Adipocyte (in vitro differentiated cells): ENCODE data around the gene BABAM2.
A peak's percentile ranks its signal among the peaks of the same experiment; 100 is the strongest.

Experiments
- DNase-seq: peaks from one replicate; pipeline ENCODE4 v3.0.0-alpha.2; 2015; ENCODE audit warnings: low read depth
- H3K27me3 ChIP-seq: replicated peaks from 2 replicates; pipeline ENCODE4 v1.7.0; 2013; ENCODE audit warnings: mild to moderate bottlenecking, low read length, moderate library complexity; ENCODE audit not compliant: control insufficient read depth, insufficient read depth
- H3K36me3 ChIP-seq: 2 replicates; pipeline ENCODE4 v1.7.0; 2013; ENCODE audit warnings: low read length, mild to moderate bottlenecking, moderate library complexity; ENCODE audit not compliant: control insufficient read depth, insufficient read depth, severe bottlenecking
- H3K4me1 ChIP-seq: 2 replicates; pipeline ENCODE4 v1.7.0; 2013; ENCODE audit warnings: mild to moderate bottlenecking, low read length, moderate library complexity; ENCODE audit not compliant: control insufficient read depth, insufficient read depth
- H3K4me3 ChIP-seq: 2 replicates; pipeline ENCODE4 v1.7.0; 2013; ENCODE audit warnings: mild to moderate bottlenecking, low read length, moderate library complexity
- H3K9ac ChIP-seq: 2 replicates; pipeline ENCODE4 v1.7.0; 2013; ENCODE audit warnings: mild to moderate bottlenecking, low read length, moderate library complexity
- H3K9me3 ChIP-seq: 2 replicates; pipeline ENCODE4 v1.7.0; 2013; ENCODE audit warnings: mild to moderate bottlenecking, low read length, moderate library complexity; ENCODE audit not compliant: control insufficient read depth

Gene BABAM2

DNA sequence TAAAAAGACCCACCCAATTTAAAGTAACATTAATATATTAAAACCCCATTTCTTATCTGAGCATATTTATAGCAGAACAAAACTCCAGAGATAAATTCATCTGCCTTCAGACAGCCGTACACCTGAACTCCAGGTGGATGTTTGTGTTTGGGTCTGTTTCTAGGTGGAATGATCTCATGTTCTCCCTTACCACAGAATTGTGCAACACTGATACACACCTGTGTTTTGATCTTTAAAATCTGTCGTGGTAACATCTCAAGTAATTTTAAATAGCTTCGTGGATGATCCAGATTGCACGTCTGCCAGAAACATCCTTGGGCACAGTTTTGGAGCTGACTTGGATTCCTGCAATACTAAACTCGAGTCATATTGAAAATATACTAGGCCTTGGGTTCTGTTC is 294.6 kb downstream of the BABAM2 start:
- Histone ChIP-seq H3K4me3 (no peak overlapping the region), H3K36me3 (no peaks in the 10 kb centered on the region), H3K9ac (no peak overlapping the region), H3K4me1 (peaks cover 2% of the 10 kb centered on the region), H3K27me3 (no peaks in the 10 kb centered on the region), H3K9me3 (no peaks in the 10 kb centered on the region)
- DNase-seq = no peak

DNA sequence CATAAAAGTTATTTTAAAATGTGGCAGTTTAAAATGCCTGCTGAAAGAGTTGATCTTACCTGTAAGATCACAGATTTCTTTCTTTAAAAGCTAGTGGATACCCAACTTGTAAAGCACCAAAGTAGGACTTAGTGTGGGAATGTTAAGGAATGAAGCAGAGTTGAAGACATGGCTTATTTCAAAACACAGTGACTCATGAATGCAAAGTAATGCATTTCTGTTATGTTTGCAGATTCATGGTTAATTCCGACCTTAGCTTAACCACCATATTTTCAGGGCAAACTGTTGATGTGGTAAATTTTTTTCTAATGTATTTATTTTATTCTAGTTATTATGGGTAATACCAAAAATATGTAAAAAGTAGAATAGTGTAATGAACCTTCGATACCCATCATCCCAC is 295.4 kb downstream of the BABAM2 start:
- no peak overlapping the region for H3K4me3 ChIP-seq
- peak; percentile 81 for DNase-seq
- peaks cover 3% of the 10 kb centered on the region for H3K4me1 ChIP-seq
- no peaks in the 10 kb centered on the region for H3K36me3 ChIP-seq
- no peaks in the 10 kb centered on the region for H3K9me3 ChIP-seq
- no peaks in the 10 kb centered on the region for H3K27me3 ChIP-seq
- no peak overlapping the region for H3K9ac ChIP-seq

GRCh38 chr2:28187186-28187585 is 296.7 kb downstream of the BABAM2 start:
- no peak for DNase-seq
- H3K9me3 ChIP-seq = no peaks in the 10 kb centered on the region
- no peak overlapping the region for H3K4me3 ChIP-seq
- no peaks in the 10 kb centered on the region for H3K36me3 ChIP-seq
- no peaks in the 10 kb centered on the region for H3K27me3 ChIP-seq
- no peak overlapping the region for H3K9ac ChIP-seq
- peaks cover 7% of the 10 kb centered on the region for H3K4me1 ChIP-seq

DNA sequence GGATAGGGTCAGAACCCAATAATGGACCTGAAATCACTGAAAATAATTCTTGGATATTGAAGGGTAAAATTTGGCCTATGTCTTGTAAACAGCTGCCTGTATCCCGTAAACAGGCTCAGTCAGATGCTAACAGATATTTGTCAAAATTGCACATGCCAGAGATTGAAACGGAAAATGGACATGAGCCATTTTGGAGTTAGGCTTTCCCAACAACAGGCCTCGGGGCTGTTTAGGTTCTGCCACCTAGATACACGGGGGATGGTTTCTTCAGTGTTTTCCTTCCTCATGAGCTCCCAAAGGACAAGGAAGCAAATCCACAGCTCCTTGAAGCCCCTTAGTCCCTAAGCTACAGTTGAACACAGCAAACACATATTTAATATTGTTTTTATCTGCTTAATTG is 297.9 kb downstream of the BABAM2 start:
- H3K9me3 ChIP-seq = no peaks in the 10 kb centered on the region
- no peak overlapping the region for H3K4me3 ChIP-seq
- no peak overlapping the region for H3K9ac ChIP-seq
- peaks cover 7% of the 10 kb centered on the region for H3K4me1 ChIP-seq
- no peak for DNase-seq
- no peaks in the 10 kb centered on the region for H3K27me3 ChIP-seq
- no peaks in the 10 kb centered on the region for H3K36me3 ChIP-seq

DNA sequence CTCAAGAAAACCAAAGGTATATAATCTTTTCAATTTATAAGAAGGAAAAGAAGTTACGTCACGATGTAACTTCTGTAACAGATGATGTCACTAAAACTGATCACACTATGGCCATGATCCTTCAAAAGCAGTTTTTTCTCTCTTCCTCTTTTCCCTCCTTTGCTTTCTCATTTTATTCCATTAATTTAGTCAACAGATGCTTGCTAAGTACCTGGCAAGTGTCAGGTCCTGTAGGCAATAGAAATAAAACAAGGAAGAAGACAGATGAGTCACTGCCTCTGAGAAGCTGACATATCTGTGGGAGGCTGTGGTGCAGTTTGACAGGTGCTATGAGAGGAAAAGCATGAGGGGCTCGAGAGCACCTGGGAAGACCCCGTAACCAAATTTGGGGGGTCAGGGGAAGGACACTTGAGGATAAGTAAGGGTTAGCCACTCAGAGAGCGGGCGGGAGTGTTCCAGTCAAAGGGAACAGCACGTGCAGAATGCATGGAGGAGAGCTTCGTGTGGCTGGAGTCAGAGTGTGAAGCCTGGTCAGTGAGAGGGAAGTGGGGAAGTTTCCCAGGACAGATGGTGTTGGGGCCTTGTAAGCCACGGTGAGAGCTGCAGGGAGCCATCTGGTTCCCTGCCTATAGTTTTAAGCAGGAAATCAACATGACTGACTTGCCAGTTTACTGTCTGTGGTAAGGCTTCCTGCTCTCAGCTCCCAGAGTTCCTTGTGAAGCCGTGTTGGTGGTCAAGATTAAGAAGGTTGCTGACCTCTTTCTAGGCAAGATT is 303.3 kb downstream of the BABAM2 start:
- DNase-seq = no peak
- Histone ChIP-seq H3K36me3 (no peaks in the 10 kb centered on the region), H3K9ac (no peak overlapping the region), H3K27me3 (no peaks in the 10 kb centered on the region), H3K4me1 (peaks cover 4% of the 10 kb centered on the region), H3K4me3 (no peak overlapping the region), H3K9me3 (no peaks in the 10 kb centered on the region)

DNA sequence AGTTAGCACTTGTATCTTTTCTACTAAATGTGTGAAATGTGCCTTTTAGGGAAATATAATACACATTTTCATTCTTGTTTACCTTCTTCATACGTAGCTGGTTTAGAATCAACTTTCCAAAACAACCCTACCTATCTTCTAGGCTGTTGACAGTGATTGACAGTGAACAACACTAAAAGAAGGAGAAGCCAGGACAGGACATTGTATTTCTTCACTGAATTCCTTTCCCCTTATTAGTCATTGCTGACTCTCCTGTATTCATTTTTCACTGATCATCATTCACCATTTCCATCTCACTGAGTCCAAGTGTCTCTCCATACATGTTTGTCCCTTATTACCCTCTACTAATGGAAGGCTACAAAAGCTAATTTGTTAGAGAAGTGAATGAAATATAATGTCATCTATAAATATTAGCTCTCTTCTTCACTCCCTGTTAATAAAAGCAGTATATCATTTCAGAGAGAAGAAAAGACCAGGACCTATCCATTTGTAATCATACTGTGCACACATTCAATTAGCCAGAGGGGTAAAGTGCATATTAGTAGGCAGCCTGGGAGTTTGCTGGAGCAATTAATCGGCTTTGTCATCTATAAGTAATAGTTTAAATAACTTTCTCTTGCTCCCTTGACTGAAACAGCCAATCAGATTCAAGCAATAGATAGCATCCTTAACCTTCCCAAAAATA is 309.6 kb downstream of the BABAM2 start:
- Histone ChIP-seq H3K4me1 (peaks cover 14% of the 10 kb centered on the region), H3K27me3 (no peaks in the 10 kb centered on the region), H3K9ac (no peak overlapping the region), H3K9me3 (no peaks in the 10 kb centered on the region), H3K4me3 (no peak overlapping the region), H3K36me3 (no peaks in the 10 kb centered on the region)
- DNase-seq = no peak

DNA sequence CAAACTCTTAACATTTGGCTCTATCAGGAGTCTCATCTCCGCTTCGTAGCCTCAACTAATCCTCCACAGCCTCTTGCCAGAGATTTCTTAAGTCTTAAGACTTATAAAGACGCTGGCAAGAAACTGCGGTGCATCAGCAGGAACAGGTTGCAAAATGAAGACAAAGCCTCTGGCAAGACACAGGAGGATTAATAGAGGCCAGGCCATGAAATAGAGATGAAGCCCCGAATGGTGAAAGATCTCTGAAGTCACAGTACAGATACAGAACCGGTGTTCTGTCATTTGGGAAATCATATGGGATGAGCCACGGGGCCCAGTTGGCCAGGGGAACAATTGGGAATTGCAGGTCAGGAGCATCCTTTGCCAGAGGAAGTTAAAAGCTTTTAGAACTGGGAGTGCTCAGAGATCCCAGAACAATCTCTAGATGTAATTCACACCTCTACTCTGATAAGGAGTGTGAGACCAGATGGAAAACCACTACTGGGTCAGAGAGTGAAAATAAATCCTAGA is 311.2 kb downstream of the BABAM2 start:
- no peak overlapping the region for H3K9ac ChIP-seq
- no peaks in the 10 kb centered on the region for H3K36me3 ChIP-seq
- no peak for DNase-seq
- no peaks in the 10 kb centered on the region for H3K9me3 ChIP-seq
- H3K4me1 ChIP-seq = peaks cover 14% of the 10 kb centered on the region
- H3K4me3 ChIP-seq = no peak overlapping the region
- no peaks in the 10 kb centered on the region for H3K27me3 ChIP-seq

GRCh38 chr2:28202719-28203118 is 312.2 kb downstream of the BABAM2 start:
- no peak overlapping the region for H3K4me3 ChIP-seq
- no peaks in the 10 kb centered on the region for H3K9me3 ChIP-seq
- H3K9ac ChIP-seq = no peak overlapping the region
- H3K4me1 ChIP-seq = peaks cover 14% of the 10 kb centered on the region
- no peaks in the 10 kb centered on the region for H3K27me3 ChIP-seq
- H3K36me3 ChIP-seq = no peaks in the 10 kb centered on the region
- no peak for DNase-seq

GRCh38 chr2:28206762-28207161 is 316.2 kb downstream of the BABAM2 start:
- no peaks in the 10 kb centered on the region for H3K9me3 ChIP-seq
- H3K4me1 ChIP-seq = peaks cover 7% of the 10 kb centered on the region
- H3K4me3 ChIP-seq = no peak overlapping the region
- peak; percentile 32 for DNase-seq
- no peak overlapping the region for H3K9ac ChIP-seq
- no peaks in the 10 kb centered on the region for H3K36me3 ChIP-seq
- H3K27me3 ChIP-seq = no peaks in the 10 kb centered on the region

GRCh38 chr2:28209261-28209691 is 318.7 kb downstream of the BABAM2 start:
- Histone ChIP-seq H3K9ac (no peak overlapping the region), H3K36me3 (no peaks in the 10 kb centered on the region), H3K27me3 (no peaks in the 10 kb centered on the region), H3K9me3 (no peaks in the 10 kb centered on the region), H3K4me3 (no peak overlapping the region), H3K4me1 (no peaks in the 10 kb centered on the region)
- no peak for DNase-seq

- H3K9me3 ChIP-seq = no peaks in the 10 kb centered on the region
- no peaks in the 10 kb centered on the region for H3K27me3 ChIP-seq
- H3K9ac ChIP-seq = no peak overlapping the region
- no peak overlapping the region for H3K4me3 ChIP-seq
- H3K4me1 ChIP-seq = no peaks in the 10 kb centered on the region
- no peak for DNase-seq
- H3K36me3 ChIP-seq = no peaks in the 10 kb centered on the region
Measured at GRCh38 chr2:28209864-28210263, 319.3 kb downstream of the BABAM2 start.
